Measurements from ENCODE around the gene PTTG2.

GRCh38 chr4:37934609-37935008, 25.6 kb upstream of the PTTG2 start:
- TF ChIP-seq POLR2A (IDR thresholded peaks at IDR 0.05) = no peak
- no peak for TF ChIP-seq EP300 (IDR thresholded peaks at IDR 0.05)
- no peak for TF ChIP-seq CTCF (IDR thresholded peaks at IDR 0.05)
- no peak for TF ChIP-seq POLR2AphosphoS5 (IDR thresholded peaks at IDR 0.05)

All from upper lobe of left lung (tissue), 4 donors.